ENCODE measurements around the gene SH3RF2. TPM values are rescaled to one million over a fixed set of nuclear protein-coding genes. Genes with fewer than 3 reads are reported as not detected.
"Not testable (repeated sequence)": the region's sequence is repeated elsewhere in the genome, so short reads cannot be mapped to it uniquely, and the experiment has no call there.

SH3RF2 gene
- total RNA-seq, 1 donor from 2014 or later = not detected

DNA sequence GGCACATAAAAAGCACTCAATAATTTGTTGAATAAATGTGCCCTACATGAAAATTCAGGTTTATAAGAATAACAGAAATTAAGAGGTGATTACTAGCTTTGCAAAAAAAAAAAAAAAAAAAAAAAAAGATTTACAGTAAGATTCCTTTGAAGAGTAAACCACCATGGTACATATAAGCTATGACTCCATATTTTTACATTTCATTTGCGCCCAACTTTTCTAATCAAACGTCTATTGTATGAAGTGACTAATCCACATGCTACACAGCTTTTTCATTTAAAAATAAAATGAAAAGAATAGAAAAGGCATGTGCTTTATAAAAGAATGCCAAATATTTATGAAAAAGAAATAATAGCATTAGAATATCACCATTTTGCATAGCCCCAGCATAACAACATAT lies 169.1 kb downstream of the SH3RF2 start, which contains the start of gene PLAC8L1:
Gene PLAC8L1 (minus strand): TSS at position 101 of the 400 bp plus-strand sequence. CDS start 1,266 bp downstream, outside the sequence.
- Mint-ChIP-seq H3K4me1 (ENCODE audit: low read depth, unreplicated experiment) (no peaks in the 10 kb centered on the region), H3K4me3 (ENCODE audit: unreplicated experiment) (no peak within 1 kb of the TSS), H3K36me3 (ENCODE audit: unreplicated experiment) (peaks cover 5% of the 10 kb centered on the region), H3K27me3 (ENCODE audit: unreplicated experiment) (peaks cover 3% of the 10 kb centered on the region), H3K9me3 (ENCODE audit: unreplicated experiment) (no peaks in the 10 kb centered on the region), H3K27ac (ENCODE audit: unreplicated experiment) (no peak within 1 kb of the TSS)
- DNase-seq = no peak
- TF ChIP-seq, protein P1, sequence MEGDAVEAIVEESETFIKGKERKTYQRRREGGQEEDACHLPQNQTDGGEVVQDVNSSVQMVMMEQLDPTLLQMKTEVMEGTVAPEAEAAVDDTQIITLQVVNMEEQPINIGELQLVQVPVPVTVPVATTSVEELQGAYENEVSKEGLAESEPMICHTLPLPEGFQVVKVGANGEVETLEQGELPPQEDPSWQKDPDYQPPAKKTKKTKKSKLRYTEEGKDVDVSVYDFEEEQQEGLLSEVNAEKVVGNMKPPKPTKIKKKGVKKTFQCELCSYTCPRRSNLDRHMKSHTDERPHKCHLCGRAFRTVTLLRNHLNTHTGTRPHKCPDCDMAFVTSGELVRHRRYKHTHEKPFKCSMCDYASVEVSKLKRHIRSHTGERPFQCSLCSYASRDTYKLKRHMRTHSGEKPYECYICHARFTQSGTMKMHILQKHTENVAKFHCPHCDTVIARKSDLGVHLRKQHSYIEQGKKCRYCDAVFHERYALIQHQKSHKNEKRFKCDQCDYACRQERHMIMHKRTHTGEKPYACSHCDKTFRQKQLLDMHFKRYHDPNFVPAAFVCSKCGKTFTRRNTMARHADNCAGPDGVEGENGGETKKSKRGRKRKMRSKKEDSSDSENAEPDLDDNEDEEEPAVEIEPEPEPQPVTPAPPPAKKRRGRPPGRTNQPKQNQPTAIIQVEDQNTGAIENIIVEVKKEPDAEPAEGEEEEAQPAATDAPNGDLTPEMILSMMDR (IDR thresholded peaks at IDR 0.05; ENCODE audit: partially characterized antibody, unreplicated experiment) = no peak

DNA sequence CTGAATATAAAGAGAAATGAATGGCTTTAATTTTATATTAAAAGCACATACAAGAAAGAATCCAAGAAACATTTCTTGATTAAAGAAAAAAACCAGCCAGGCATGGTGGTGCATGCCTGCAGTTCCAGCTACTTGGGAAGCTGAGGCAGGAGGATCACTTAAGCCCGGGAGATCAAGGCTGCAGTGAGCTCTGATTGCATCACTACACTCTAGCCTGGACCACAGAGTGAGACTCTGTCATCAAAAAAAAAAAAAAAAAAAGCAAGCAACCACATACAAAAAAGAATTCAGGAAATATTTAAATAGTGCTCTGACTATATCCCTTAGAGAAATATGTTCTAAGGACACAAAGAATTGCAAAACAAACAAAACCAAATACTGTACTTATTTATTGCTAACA lies 171.5 kb downstream of the SH3RF2 start:
- Mint-ChIP-seq H3K4me1 (ENCODE audit: low read depth, unreplicated experiment) (no peaks in the 10 kb centered on the region), H3K9me3 (ENCODE audit: unreplicated experiment) (no peaks in the 10 kb centered on the region), H3K4me3 (ENCODE audit: unreplicated experiment) (no peak overlapping the region), H3K36me3 (ENCODE audit: unreplicated experiment) (peaks cover 5% of the 10 kb centered on the region), H3K27me3 (ENCODE audit: unreplicated experiment) (peaks cover 3% of the 10 kb centered on the region), H3K27ac (ENCODE audit: unreplicated experiment) (no peak overlapping the region)
- DNase-seq = no peak
- TF ChIP-seq, protein P1 (IDR thresholded peaks at IDR 0.05; ENCODE audit: partially characterized antibody, unreplicated experiment) = no peak

DNA sequence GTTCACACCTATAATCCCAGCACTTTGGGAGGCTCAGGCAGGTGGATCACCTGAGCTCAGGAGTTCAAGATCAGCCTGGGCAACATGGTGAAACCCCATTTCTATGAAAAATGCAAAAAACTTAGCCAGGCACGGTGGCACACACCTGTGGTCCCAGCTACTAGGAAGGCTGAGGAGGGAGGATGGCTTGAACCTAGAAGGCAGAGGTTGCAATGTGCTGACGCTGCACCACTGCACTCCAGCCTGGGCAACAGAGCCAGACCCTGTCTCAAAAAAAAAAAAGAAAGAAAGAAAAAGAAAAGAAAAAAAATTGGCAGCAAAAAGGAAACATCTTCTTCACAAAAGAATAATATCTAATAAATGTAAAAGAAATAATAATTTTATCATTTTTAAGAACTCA lies 172.5 kb downstream of the SH3RF2 start:
- H3K27me3 Mint-ChIP-seq (ENCODE audit: unreplicated experiment); H3K4me1 Mint-ChIP-seq (ENCODE audit: low read depth, unreplicated experiment); H3K36me3 Mint-ChIP-seq (ENCODE audit: unreplicated experiment); H3K4me3 Mint-ChIP-seq (ENCODE audit: unreplicated experiment); H3K27ac Mint-ChIP-seq (ENCODE audit: unreplicated experiment); DNase-seq; H3K9me3 Mint-ChIP-seq (ENCODE audit: unreplicated experiment): not testable (repeated sequence)

DNA sequence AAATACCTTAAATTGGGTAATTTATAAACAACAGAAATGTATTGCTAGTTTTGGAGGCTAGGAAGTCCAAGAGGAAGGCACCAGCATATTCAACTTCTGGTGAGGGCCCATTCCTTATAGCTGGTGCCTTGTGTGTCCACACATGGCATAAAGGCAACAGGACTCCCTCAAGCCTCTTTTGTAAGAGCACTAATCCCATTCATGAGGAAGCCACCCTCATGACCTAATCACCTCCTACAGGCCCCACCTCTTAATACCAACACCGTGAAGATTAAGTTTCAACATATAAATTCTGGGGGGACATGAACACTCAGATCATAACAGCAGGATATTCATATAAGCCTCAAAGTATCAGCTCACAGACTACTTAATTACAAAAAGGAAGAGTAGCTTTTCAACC lies 173.0 kb downstream of the SH3RF2 start:
- H3K36me3 Mint-ChIP-seq (ENCODE audit: unreplicated experiment) = peaks cover 5% of the 10 kb centered on the region
- H3K4me1 Mint-ChIP-seq (ENCODE audit: low read depth, unreplicated experiment) = no peaks in the 10 kb centered on the region
- no peak for DNase-seq
- H3K4me3 Mint-ChIP-seq (ENCODE audit: unreplicated experiment) = no peak overlapping the region
- TF ChIP-seq, protein P1 (IDR thresholded peaks at IDR 0.05; ENCODE audit: partially characterized antibody, unreplicated experiment) = no peak
- H3K9me3 Mint-ChIP-seq (ENCODE audit: unreplicated experiment) = no peaks in the 10 kb centered on the region
- no peak overlapping the region for H3K27ac Mint-ChIP-seq (ENCODE audit: unreplicated experiment)
- H3K27me3 Mint-ChIP-seq (ENCODE audit: unreplicated experiment) = peaks cover 3% of the 10 kb centered on the region

DNA sequence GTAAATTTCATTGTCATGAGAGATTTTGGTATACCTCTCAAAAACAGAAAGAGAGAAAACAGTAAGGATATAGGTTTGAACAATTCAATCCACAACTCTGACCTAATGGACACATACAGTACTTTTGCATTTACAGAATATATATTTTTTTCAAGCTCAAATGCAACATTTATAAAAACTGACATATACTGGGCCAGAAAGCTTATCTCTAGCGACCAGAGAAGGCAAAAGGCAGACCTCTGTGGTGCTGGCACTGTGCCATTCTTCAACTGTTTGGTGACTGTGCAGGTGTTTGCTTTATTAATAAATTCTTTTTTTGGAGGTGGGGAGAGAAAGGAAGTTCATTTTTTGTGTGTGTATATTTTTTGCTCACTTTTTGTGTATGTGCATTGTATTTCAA lies 175.0 kb downstream of the SH3RF2 start:
- Mint-ChIP-seq H3K27me3 (ENCODE audit: unreplicated experiment) (peaks cover 3% of the 10 kb centered on the region), H3K4me3 (ENCODE audit: unreplicated experiment) (no peak overlapping the region), H3K4me1 (ENCODE audit: low read depth, unreplicated experiment) (peaks cover 5% of the 10 kb centered on the region), H3K9me3 (ENCODE audit: unreplicated experiment) (no peaks in the 10 kb centered on the region), H3K36me3 (ENCODE audit: unreplicated experiment) (no peaks in the 10 kb centered on the region), H3K27ac (ENCODE audit: unreplicated experiment) (no peak overlapping the region)
- DNase-seq = no peak
- TF ChIP-seq, protein P1 (IDR thresholded peaks at IDR 0.05; ENCODE audit: partially characterized antibody, unreplicated experiment) = no peak

All from glutamatergic neuron (in vitro differentiated cells).